GM19372 (cell line): Measurements from ENCODE around the gene MGMT.

ENCODE experiments used
- ATAC-seq: cut with Tn5 transposase; IDR thresholded peaks from one replicate; pipeline ENCODE4 v1.9.1; 2021; ENCODE audit warnings: mild to moderate bottlenecking, low read depth, moderate library complexity; ENCODE audit not compliant: unreplicated experiment

Gene MGMT

GRCh38 chr10:129491123-129491734 lies 24.2 kb downstream of the MGMT start:
- ATAC-seq: no peak

GRCh38 chr10:129494176-129494575 lies 27.1 kb downstream of the MGMT start:
- no peak for ATAC-seq

GRCh38 chr10:129494740-129495139 lies 27.7 kb downstream of the MGMT start:
- no peak for ATAC-seq

- ATAC-seq: no peak
Observed at GRCh38 chr10:129495256-129495655, 28.2 kb downstream of the MGMT start.

- no peak for ATAC-seq
Observed at GRCh38 chr10:129495698-129496097, 28.7 kb downstream of the MGMT start.

- ATAC-seq: no peak
Observed at GRCh38 chr10:129497013-129497412, 30.0 kb downstream of the MGMT start.

- ATAC-seq: no peak
Observed at GRCh38 chr10:129498680-129499079, 31.6 kb downstream of the MGMT start.

- no peak for ATAC-seq
Observed at GRCh38 chr10:129500617-129501339, 33.7 kb downstream of the MGMT start.

- ATAC-seq: peak; percentile 98
Observed at GRCh38 chr10:129501652-129502436, 34.8 kb downstream of the MGMT start.

- no peak for ATAC-seq
Observed at GRCh38 chr10:129502448-129502847, 35.4 kb downstream of the MGMT start.

GRCh38 chr10:129505500-129506075 lies 38.5 kb downstream of the MGMT start:
- no peak for ATAC-seq

GRCh38 chr10:129506101-129506797 lies 39.2 kb downstream of the MGMT start:
- no peak for ATAC-seq

GRCh38 chr10:129507216-129507889 lies 40.3 kb downstream of the MGMT start:
- ATAC-seq: no peak

GRCh38 chr10:129509155-129509554 lies 42.1 kb downstream of the MGMT start:
- ATAC-seq: no peak

- no peak for ATAC-seq
Observed at GRCh38 chr10:129509835-129510234, 42.8 kb downstream of the MGMT start.

GRCh38 chr10:129511086-129511485 lies 44.0 kb downstream of the MGMT start:
- no peak for ATAC-seq

GRCh38 chr10:129511758-129512157 lies 44.7 kb downstream of the MGMT start:
- ATAC-seq: no peak

- no peak for ATAC-seq
Observed at GRCh38 chr10:129513312-129513711, 46.3 kb downstream of the MGMT start.

GRCh38 chr10:129514568-129515451 lies 47.8 kb downstream of the MGMT start:
- no peak for ATAC-seq
